ENCODE results near the gene MEIS2. TPM values are rescaled to one million over a fixed set of nuclear protein-coding genes. Genes with fewer than 3 reads are reported as not detected.

MEIS2 gene
- total and polyA plus RNA-seq, 2 of the 13 experiments (the other 11 are each of a cell fraction or from before 2014, with no cell fraction given), result 10.7 to 12.4 TPM

DNA sequence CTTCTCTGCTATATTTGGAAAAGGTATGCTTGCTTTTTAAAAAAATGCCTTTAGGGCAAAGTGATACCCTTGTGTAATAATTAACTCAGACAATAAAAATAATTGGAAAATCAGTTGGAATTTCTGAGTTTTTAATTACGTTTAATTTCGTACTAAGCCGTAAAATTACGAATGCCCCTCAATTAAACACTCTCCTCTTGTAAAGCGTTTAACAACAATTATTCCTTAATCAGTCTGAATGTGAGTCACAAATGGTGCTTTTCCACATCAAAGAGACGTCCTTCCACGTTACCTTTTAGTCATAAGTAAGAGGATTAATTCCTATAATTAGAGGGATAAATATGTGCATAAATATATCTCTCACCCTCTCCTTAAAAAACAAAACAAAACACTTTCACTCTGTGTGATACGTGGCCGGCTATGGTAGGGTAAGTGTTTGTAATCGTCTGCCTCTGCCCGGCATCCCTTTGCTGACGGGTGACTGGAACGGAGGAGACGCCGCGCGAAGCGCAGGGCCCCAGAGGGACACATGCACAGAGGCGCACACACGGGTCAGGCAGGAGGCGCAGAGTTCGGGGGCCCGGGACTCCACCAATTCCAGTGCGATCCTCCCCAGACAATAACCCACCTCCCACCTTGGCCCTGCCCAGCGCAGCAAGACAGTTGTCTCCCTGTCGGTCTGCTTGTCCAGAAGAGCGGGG is 9.7 kb upstream of the MEIS2 start:
- H2AFZ ChIP-seq (ENCODE audit: low read length), result no peak overlapping the region
- in situ Hi-C loops (cut with HindIII; ENCODE audit: extremely low pct_ligation_motif_present, low pct_unique_long_range_greater_than_20kb) (loop anchor here (5.0 to 25.0 kb wide), 4 partner anchors 228 to 1823 kb away; partner anchors contain the start of gene DPH6), intact Hi-C loops (cut with micrococcal nuclease; ENCODE audit: unreplicated experiment) (loop anchor here (10.0 kb wide), 1 partner anchor 1585 kb away; no protein-coding TSS in a partner anchor)
- H3K27ac ChIP-seq (ENCODE audit: extremely low read length, insufficient read depth, low read length), result no peak overlapping the region
- H3K4me1 ChIP-seq (ENCODE audit: insufficient read depth, low read length), result peaks cover 33% of the 10 kb centered on the region
- H3K27me3 ChIP-seq (ENCODE audit: control insufficient read depth in 1 of 2, insufficient read depth in 2 of 2, low read length in 2 of 2), result peaks cover 0 to 33% of the 10 kb centered on the region in 2 experiments; a peak in 3 of 5 replicates
- no TSS peak for BruUV-seq (replicated peaks)
- peak overlapping the region; percentile 49 to 72 (median 51) for H3K4me3 ChIP-seq (replicated peaks in 1 of 3; ENCODE audit: insufficient read depth in 1 of 3, low read depth in 2 of 3, low read length in 3 of 3)
- no peaks in the 10 kb centered on the region for H3K36me3 ChIP-seq (replicated peaks in 1 of 2; ENCODE audit: control insufficient read depth in 1 of 2, insufficient read depth in 2 of 2, low read length in 2 of 2)
- no peaks in the 10 kb centered on the region for H4K20me1 ChIP-seq (ENCODE audit: insufficient read depth, low read length)
- H3K9me3 ChIP-seq (ENCODE audit: low read length), result no peaks in the 10 kb centered on the region
- CTCF ChIA-PET (ENCODE audit: low intra/inter-chr PET ratio, low total read pairs), result no interaction called here
- ATAC-seq, result peak; percentile 88
- H3K79me2 ChIP-seq (ENCODE audit: insufficient read depth, low read length), result no peaks in the 10 kb centered on the region
- H3K4me2 ChIP-seq (ENCODE audit: low read depth, low read length), result peak overlapping the region; percentile 88
- H3K9ac ChIP-seq (ENCODE audit: insufficient read depth, low read depth, low read length), result no peak overlapping the region
- no peak for DNase-seq (ENCODE audit: low spot score)
- FAIRE-seq, result no peak
- WGBS (ENCODE audit: low lambda C conversion rate), result 11% methylated on average over 20 of the region's 27 CpGs
- POLR2A ChIA-PET, result no interaction called here
- TF ChIP-seq, protein P1, sequence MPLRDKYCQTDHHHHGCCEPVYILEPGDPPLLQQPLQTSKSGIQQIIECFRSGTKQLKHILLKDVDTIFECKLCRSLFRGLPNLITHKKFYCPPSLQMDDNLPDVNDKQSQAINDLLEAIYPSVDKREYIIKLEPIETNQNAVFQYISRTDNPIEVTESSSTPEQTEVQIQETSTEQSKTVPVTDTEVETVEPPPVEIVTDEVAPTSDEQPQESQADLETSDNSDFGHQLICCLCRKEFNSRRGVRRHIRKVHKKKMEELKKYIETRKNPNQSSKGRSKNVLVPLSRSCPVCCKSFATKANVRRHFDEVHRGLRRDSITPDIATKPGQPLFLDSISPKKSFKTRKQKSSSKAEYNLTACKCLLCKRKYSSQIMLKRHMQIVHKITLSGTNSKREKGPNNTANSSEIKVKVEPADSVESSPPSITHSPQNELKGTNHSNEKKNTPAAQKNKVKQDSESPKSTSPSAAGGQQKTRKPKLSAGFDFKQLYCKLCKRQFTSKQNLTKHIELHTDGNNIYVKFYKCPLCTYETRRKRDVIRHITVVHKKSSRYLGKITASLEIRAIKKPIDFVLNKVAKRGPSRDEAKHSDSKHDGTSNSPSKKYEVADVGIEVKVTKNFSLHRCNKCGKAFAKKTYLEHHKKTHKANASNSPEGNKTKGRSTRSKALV (CRISPR knock-in tag; IDR thresholded peaks at IDR 0.05), result 0 out of 2 replicates have a peak, but pooled peaks have one; percentile 77
- TF ChIP-seq, protein P2, sequence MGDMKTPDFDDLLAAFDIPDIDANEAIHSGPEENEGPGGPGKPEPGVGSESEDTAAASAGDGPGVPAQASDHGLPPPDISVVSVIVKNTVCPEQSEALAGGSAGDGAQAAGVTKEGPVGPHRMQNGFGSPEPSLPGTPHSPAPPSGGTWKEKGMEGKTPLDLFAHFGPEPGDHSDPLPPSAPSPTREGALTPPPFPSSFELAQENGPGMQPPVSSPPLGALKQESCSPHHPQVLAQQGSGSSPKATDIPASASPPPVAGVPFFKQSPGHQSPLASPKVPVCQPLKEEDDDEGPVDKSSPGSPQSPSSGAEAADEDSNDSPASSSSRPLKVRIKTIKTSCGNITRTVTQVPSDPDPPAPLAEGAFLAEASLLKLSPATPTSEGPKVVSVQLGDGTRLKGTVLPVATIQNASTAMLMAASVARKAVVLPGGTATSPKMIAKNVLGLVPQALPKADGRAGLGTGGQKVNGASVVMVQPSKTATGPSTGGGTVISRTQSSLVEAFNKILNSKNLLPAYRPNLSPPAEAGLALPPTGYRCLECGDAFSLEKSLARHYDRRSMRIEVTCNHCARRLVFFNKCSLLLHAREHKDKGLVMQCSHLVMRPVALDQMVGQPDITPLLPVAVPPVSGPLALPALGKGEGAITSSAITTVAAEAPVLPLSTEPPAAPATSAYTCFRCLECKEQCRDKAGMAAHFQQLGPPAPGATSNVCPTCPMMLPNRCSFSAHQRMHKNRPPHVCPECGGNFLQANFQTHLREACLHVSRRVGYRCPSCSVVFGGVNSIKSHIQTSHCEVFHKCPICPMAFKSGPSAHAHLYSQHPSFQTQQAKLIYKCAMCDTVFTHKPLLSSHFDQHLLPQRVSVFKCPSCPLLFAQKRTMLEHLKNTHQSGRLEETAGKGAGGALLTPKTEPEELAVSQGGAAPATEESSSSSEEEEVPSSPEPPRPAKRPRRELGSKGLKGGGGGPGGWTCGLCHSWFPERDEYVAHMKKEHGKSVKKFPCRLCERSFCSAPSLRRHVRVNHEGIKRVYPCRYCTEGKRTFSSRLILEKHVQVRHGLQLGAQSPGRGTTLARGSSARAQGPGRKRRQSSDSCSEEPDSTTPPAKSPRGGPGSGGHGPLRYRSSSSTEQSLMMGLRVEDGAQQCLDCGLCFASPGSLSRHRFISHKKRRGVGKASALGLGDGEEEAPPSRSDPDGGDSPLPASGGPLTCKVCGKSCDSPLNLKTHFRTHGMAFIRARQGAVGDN (CRISPR knock-in tag; IDR thresholded peaks at IDR 0.05), result peak; percentile 52
- 0 out of 2 replicates have a peak, but pooled peaks have one; percentile 7 for TF ChIP-seq SAP130 (CRISPR knock-in tag; IDR thresholded peaks at IDR 0.05; ENCODE audit: low read depth)
- TF ChIP-seq KDM2A (CRISPR knock-in tag; IDR thresholded peaks at IDR 0.05; ENCODE audit: borderline replicate concordance, low read depth), result 0 out of 2 replicates have a peak, but pooled peaks have one; percentile 46
- TF ChIP-seq AGO2 (optimal IDR thresholded peaks at IDR 0.05; ENCODE audit: low read depth, low read length), result peak; percentile 50
- no peak for TF ChIP-seq ZNF138 (CRISPR knock-in tag; IDR thresholded peaks at IDR 0.05; ENCODE audit: low read depth)
- TF ChIP-seq, protein P3, sequence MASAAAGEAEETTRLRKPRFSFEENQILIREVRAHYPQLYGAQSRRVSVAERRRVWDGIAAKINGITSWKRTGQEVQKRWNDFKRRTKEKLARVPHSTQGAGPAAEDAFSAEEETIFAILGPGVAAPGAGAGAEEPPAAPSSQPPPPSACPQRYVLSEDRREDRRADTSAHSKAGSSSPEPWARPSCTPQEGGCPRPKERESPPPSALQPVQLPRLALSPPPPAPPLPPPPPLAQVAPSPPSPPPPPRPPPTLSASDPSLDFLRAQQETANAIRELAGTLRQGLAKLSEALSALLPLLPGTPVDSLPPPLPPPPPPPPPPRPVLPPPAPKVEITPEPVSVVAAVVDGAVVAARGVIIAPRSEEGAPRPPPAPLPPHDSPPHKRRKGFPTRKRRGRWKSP (CRISPR knock-in tag; IDR thresholded peaks at IDR 0.05), result 0 out of 2 replicates have a peak, but pooled peaks have one; percentile 29
- TF ChIP-seq, protein P4, sequence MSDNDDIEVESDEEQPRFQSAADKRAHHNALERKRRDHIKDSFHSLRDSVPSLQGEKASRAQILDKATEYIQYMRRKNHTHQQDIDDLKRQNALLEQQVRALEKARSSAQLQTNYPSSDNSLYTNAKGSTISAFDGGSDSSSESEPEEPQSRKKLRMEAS (IDR thresholded peaks at IDR 0.05), result 0 out of 2 replicates have a peak, but pooled peaks have one; percentile 16
- TF ChIP-seq RBM22 (optimal IDR thresholded peaks at IDR 0.05; ENCODE audit: low read length), result peak; percentile 37
- TF ChIP-seq TOPORS (CRISPR knock-in tag; IDR thresholded peaks at IDR 0.05), result no peak
- TF ChIP-seq, protein P5, sequence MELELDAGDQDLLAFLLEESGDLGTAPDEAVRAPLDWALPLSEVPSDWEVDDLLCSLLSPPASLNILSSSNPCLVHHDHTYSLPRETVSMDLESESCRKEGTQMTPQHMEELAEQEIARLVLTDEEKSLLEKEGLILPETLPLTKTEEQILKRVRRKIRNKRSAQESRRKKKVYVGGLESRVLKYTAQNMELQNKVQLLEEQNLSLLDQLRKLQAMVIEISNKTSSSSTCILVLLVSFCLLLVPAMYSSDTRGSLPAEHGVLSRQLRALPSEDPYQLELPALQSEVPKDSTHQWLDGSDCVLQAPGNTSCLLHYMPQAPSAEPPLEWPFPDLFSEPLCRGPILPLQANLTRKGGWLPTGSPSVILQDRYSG (CRISPR knock-in tag; IDR thresholded peaks at IDR 0.05), result no peak
- TF ChIP-seq, protein P6, sequence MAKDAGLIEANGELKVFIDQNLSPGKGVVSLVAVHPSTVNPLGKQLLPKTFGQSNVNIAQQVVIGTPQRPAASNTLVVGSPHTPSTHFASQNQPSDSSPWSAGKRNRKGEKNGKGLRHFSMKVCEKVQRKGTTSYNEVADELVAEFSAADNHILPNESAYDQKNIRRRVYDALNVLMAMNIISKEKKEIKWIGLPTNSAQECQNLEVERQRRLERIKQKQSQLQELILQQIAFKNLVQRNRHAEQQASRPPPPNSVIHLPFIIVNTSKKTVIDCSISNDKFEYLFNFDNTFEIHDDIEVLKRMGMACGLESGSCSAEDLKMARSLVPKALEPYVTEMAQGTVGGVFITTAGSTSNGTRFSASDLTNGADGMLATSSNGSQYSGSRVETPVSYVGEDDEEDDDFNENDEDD (CRISPR knock-in tag; IDR thresholded peaks at IDR 0.05; ENCODE audit: borderline replicate concordance), result 0 out of 2 replicates have a peak, but pooled peaks have one; percentile 31
- 0 out of 2 replicates have a peak, but pooled peaks have one; percentile 50 for TF ChIP-seq ZNF121 (CRISPR knock-in tag; IDR thresholded peaks at IDR 0.05)

All from HepG2 (cell line).